Inferior parietal cortex (tissue), 1 donor: ENCODE results near the gene GXYLT2.
A peak's percentile ranks its signal among the peaks of the same experiment; 100 is the strongest.

Experiments
- DNase-seq: peaks from one replicate; pipeline ENCODE4 v3.0.0-alpha.2; 2016; ENCODE audit errors: extremely low spot score

The GXYLT2 gene

DNA sequence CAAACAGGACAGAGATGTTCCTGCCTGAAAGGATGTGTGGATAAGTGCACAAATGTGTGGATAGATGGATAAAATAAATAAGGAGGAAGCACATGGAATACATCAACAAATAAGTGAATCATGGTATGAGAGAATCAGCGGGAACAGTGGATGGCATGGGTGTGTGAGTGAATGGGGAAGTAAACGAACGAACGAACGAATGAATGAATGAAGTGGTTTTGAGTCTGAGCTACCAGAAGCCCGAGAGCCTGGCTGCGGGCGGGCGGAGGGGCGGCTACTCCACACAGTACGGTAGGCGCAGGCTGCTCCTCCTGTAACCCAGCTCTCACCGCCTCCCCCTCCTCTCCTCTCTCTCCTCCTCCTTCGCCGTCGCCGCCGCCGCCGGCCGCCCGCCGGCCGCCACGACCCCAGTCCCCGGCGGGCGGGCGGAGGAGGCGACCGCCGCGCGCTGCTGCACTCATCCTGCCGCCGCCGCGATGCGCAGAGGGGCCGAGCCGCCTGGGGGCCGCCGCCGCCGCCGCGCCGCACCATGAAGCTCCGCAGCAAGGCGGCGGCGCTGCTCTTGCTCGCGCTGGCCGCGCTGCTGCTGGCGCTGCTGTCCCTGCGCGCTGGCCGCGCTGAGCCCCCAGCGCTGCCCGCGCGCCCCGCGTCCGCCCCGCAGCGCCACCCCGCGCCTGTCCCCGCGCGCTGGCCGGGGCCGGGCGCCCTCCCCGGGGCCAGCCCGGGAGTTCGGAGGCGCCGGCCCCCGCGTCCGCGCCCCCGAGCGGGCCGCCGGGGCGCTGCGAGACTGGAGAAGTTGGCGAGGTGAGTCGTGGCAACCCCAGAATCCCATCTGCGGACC lies at the start of gene GXYLT2:
Gene GXYLT2 (plus strand): TSS at position 342 of the 841 bp plus-strand sequence. CDS start 188 bp downstream, at position 530.
- DNase-seq = peak; percentile 44

- DNase-seq = no peak
Measured at GRCh38 chr3:72839057-72839456, 48.8 kb upstream of the GXYLT2 start.

DNA sequence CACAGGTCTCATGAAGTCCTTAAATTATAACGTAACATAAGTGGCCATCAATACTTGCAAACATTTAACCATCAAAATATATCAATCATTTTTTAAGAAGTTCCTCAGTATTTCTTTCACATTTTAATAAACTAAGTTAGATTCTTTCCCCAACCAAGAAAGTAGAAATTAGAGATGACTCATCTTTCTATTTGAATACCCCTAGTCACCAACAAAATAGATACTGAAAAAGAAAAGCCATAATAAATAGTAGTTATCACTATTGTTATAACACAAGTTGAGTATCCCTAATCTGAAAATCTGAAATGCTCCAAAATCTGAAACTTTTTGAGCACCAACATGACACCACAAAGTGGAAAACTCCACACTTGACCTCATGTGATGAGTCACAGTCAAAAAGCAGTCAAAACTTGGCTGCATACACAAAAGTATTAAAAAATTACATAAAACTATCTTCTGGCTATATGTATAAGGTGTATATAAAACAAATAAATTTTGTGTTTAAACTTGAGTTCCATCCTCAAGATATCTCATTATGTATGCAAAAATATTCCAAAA lies 43.3 kb upstream of the GXYLT2 start:
- no peak for DNase-seq

GRCh38 chr3:72846166-72846565 lies 41.7 kb upstream of the GXYLT2 start:
- DNase-seq = no peak

- no peak for DNase-seq
Measured at GRCh38 chr3:72847282-72847681, 40.6 kb upstream of the GXYLT2 start.

GRCh38 chr3:72847751-72848702 lies 39.8 kb upstream of the GXYLT2 start, which contains the start of gene SHQ1:
Gene SHQ1 (minus strand): TSS chr3:72848445. CDS start chr3:72848340, 105 bp downstream.
- peak; percentile 97 for DNase-seq

- no peak for DNase-seq
Measured at GRCh38 chr3:72848703-72849081, 39.2 kb upstream of the GXYLT2 start.

DNA sequence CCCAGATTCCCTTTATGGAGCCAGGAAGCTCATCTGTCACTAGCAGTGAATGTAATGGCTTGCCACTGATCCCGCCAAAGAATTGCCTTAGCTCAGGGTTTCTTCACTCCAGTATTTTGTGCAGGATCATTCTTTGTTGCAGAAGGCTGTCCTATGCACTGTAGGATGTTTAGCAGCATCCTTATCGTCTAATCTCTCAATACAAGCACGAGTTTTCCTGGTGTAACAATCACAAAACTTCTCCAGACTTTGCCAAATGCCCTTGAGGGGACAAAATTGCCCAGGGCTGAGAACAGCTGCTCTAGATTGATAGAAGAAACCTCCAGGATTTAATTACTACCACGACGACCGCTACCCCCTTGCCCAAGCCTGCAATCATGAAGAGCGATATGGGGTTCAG lies 32.8 kb upstream of the GXYLT2 start:
- no peak for DNase-seq

DNA sequence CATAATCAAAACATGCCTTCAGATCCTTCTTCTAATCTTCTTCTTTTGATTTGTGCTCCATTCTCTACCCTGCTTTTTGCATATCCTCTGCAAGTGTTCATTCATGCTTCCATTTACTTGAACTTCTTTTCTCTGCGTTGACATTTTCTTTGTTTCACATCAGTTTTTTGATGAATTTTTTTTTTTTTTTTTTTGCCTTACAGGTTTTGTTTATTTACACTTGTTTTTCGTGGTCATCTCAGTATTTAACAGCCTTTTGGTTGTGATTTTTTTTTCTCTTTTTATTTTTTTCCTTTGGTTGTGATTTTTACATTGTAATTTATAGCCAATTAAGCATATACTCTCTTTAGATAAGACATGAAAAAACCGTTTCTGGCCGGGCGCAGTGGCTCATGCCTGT lies 27.8 kb upstream of the GXYLT2 start:
- DNase-seq = no peak

- DNase-seq = no peak
Measured at GRCh38 chr3:72860846-72861245, 27.0 kb upstream of the GXYLT2 start.

- DNase-seq = no peak
Measured at GRCh38 chr3:72862314-72863090, 25.3 kb upstream of the GXYLT2 start.

DNA sequence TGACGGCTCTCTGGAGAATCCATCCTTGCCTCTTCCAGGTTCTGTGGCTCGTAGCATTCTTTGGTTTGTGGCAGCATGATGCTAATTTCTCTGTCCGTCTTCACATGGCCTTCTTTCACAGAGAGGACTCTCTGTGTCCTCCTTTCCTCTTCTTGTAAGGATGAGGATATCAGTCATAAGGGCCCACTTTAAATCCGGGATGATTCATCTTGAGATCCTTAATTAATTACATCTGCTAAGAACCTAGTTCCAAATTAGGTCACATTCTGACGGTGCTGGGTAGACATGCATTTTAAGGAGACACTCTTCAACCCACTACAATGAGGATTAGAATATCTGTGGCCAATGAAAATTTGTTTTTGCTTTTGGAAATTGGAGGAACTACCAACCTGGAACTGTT lies 15.7 kb upstream of the GXYLT2 start:
- DNase-seq = no peak

DNA sequence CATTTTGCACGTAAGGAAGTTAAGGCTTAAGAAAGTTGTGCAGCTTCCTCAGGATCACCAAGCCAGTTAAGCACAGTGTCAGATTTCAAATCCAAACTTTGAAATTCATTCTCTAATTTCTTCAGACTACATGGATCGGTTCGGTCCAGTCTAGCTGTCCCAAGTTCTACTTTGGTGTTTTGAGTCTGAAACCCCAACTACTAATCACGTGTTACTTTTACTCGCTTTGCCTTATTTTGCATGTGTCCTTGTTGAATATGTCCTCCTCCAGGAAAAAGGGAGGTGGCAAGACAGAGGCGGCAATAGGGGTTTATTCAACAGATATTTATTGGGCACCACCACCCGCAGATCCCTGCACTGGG lies 522 bp upstream of the GXYLT2 start:
- peak; percentile 22 for DNase-seq

- peak; percentile 57 for DNase-seq
Measured at GRCh38 chr3:72888546-72889309, 882 bp downstream of the GXYLT2 start.

DNA sequence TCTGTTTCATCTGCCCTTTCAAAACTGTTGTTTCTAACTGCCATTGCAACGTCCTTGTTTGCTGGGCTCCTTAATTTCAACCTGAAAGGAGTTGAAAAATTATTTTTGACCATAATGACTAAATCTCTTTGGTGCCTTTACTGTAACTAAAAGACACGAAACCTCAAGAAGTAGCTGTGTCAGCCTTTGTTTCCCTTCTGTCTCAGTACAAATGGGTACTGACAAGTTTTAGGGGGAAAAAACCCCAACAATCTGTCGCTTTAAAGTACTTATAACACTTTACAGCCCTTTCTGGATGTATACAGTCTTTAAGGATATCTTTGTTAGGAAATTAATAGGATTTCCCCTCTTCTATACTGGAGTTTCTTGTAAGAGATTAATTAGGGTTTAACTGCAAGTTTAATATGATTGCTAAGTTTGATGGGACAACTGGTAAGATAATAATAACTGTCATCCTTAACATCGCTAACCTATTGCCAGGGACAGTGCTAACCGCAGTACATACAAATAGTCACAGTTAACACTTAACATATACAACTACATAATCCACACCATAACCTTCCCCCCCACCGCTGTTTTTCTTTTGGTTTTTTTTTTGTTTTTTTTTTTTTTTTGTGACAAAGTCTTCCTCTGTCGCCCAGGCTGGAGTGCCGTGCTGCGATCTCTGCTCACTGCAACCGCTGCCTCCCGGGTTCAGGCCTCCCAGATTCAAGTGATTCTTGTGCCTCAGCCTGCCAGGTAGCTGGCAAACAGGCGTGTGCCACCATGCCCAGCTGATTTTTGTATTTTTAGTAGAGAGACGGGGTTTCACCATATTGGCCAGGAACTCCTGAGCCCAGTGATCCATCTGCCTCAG lies 1.7 kb downstream of the GXYLT2 start:
- DNase-seq = no peak

- DNase-seq = peak; percentile 40
Measured at GRCh38 chr3:72890166-72890925, 2.5 kb downstream of the GXYLT2 start.

DNA sequence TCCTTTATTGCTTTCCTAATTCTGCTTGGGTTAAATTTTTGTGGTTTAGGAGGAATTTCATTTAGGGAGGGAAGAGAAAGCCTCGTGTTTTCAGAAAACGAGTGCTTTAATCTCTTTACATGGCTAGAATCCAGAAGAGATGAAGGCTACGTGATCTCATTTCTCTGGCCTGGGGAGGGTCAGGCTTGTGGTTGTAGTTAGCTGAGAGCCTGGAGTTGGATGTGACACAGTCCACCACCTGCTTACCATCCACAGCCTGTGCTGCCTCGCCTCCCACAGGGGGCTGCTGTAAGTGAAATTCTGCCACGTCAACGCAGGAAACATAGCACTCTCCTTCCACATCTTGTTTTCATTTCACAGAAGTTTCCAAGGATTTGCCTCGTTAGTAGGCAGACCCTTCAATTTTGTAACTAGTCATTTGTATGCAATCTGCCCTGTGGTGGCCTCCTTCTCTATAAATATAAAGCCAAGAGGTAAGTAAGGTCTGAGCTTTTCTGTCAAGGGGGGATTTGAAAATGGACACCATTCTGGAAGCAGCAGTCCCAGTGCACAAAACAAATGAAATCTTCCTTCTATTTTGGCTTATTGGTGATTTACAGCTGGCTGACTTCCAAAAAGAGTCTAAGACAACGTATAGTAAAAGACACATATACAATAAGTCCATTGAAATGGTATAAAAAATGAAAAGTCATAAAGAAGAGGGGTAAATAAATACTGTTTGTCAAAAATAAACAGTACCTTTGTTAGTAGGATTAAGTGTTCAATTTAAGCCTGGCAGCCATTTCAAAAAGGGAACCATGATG lies 3.4 kb downstream of the GXYLT2 start:
- DNase-seq = peak; percentile 48
